Activated CD4-positive, alpha-beta T cell treated with anti-CD3 and anti-CD28 coated beads, Interleukin-2, amount 10 ng/mL, durations not matched to agents 24 days and 14 days (primary cell): ENCODE results near the gene C9orf78. TPM values are rescaled to one million over a fixed set of nuclear protein-coding genes. Genes with fewer than 3 reads are reported as not detected.

Experiments
- DNase-seq: peaks from one replicate; pipeline ENCODE4 v3.0.0; 2022
- H3K27ac Mint-ChIP-seq: one replicate; pipeline ENCODE4 v1.8.0; 2022; ENCODE audit warnings: mild to moderate bottlenecking, mixed read lengths
- H3K27me3 Mint-ChIP-seq: one replicate; pipeline ENCODE4 v1.8.0; 2022; ENCODE audit warnings: mixed read lengths
- H3K36me3 Mint-ChIP-seq: one replicate; pipeline ENCODE4 v1.8.0; 2022; ENCODE audit warnings: low read depth, mild to moderate bottlenecking, mixed read lengths
- H3K4me1 Mint-ChIP-seq: one replicate; pipeline ENCODE4 v1.8.0; 2021; ENCODE audit warnings: mixed read lengths
- H3K4me3 Mint-ChIP-seq: one replicate; pipeline ENCODE4 v1.8.0; 2022; ENCODE audit warnings: mild to moderate bottlenecking, moderate library complexity, mixed read lengths
- H3K9me3 Mint-ChIP-seq: one replicate; pipeline ENCODE4 v1.8.0; 2021; ENCODE audit warnings: mixed read lengths
- intact Hi-C: fragments of 100-400 bp; cut with micrococcal nuclease; formaldehyde crosslinking; loops from one replicate; pipeline ENCODE4 v1.15.1; 2023
- total RNA-seq: library from RNA; stranded (reverse); gene quantifications from 2 replicates; pipeline ENCODE4 v1.2.3, GENCODE V29; 2022

C9orf78 gene
- 59.9 and 60.9 TPM in 2 replicates for total RNA-seq

GRCh38 chr9:129835128-129835859 lies at the start of gene C9orf78, which contains the start of gene USP20:
TSS of gene C9orf78 (minus strand) at chr9:129835275. CDS start at chr9:129835221, 54 bp downstream.
TSS of gene USP20 (plus strand) at chr9:129835458. CDS start at chr9:129852556, 17,098 bp downstream.
- peaks cover 50% of the 10 kb centered on the region for H3K4me1 Mint-ChIP-seq
- H3K4me3 Mint-ChIP-seq, result peak within 1 kb of the TSS; percentile 93
- intact Hi-C loops, result loop anchor here (1.0 kb wide), 3 partner anchors 11 to 49 kb away; partner anchors contain the start of gene TOR1A
- peaks cover 40% of the 10 kb centered on the region for H3K36me3 Mint-ChIP-seq
- DNase-seq, result peak; percentile 99
- H3K9me3 Mint-ChIP-seq, result no peaks in the 10 kb centered on the region
- peak within 1 kb of the TSS; percentile 95 for H3K27ac Mint-ChIP-seq
- H3K27me3 Mint-ChIP-seq, result no peaks in the 10 kb centered on the region

- peaks cover 36% of the 10 kb centered on the region for H3K36me3 Mint-ChIP-seq
- H3K4me1 Mint-ChIP-seq, result peaks cover 51% of the 10 kb centered on the region
- peak; percentile 99 for DNase-seq
- H3K27me3 Mint-ChIP-seq, result no peaks in the 10 kb centered on the region
- intact Hi-C loops, result loop anchor here (1.0 to 10.0 kb wide), 6 partner anchors 16 to 1393 kb away; partner anchors contain the start of genes C9orf78, FAM78A, TOR1A and USP20
- H3K4me3 Mint-ChIP-seq, result peak overlapping the region; percentile 83
- H3K9me3 Mint-ChIP-seq, result no peaks in the 10 kb centered on the region
- H3K27ac Mint-ChIP-seq, result peak overlapping the region; percentile 98
These were observed 49.3 kb upstream of the C9orf78 start for GRCh38 chr9:129884220-129885017.

GRCh38 chr9:129881547-129882324 lies 46.7 kb upstream of the C9orf78 start:
- H3K9me3 Mint-ChIP-seq, result no peaks in the 10 kb centered on the region
- intact Hi-C loops, result loop anchor here (10.0 kb wide), 1 partner anchor 353 kb away; no protein-coding TSS in a partner anchor
- no peak overlapping the region for H3K4me3 Mint-ChIP-seq
- H3K36me3 Mint-ChIP-seq, result peaks cover 28% of the 10 kb centered on the region
- no peaks in the 10 kb centered on the region for H3K27me3 Mint-ChIP-seq
- no peak for DNase-seq
- no peak overlapping the region for H3K27ac Mint-ChIP-seq
- H3K4me1 Mint-ChIP-seq, result peaks cover 26% of the 10 kb centered on the region

GRCh38 chr9:129880654-129881546 lies 45.8 kb upstream of the C9orf78 start:
- DNase-seq, result no peak
- Mint-ChIP-seq H3K36me3 (peaks cover 30% of the 10 kb centered on the region), H3K27me3 (no peaks in the 10 kb centered on the region), H3K9me3 (no peaks in the 10 kb centered on the region), H3K27ac (no peak overlapping the region), H3K4me1 (peaks cover 22% of the 10 kb centered on the region), H3K4me3 (no peak overlapping the region)
- intact Hi-C loops, result loop anchor here (10.0 kb wide), 1 partner anchor 354 kb away; no protein-coding TSS in a partner anchor

- no peak overlapping the region for H3K27ac Mint-ChIP-seq
- H3K36me3 Mint-ChIP-seq, result peaks cover 26% of the 10 kb centered on the region
- no peak for DNase-seq
- H3K27me3 Mint-ChIP-seq, result no peaks in the 10 kb centered on the region
- no peaks in the 10 kb centered on the region for H3K9me3 Mint-ChIP-seq
- H3K4me3 Mint-ChIP-seq, result no peak overlapping the region
- intact Hi-C loops, result loop anchor here (10.0 kb wide), 1 partner anchor 355 kb away; no protein-coding TSS in a partner anchor
- H3K4me1 Mint-ChIP-seq, result peaks cover 16% of the 10 kb centered on the region
These were observed 45.0 kb upstream of the C9orf78 start for GRCh38 chr9:129879991-129880653.

GRCh38 chr9:129879103-129879699 lies 44.1 kb upstream of the C9orf78 start:
- H3K4me1 Mint-ChIP-seq, result peaks cover 10% of the 10 kb centered on the region
- intact Hi-C loops, result no loop called here
- DNase-seq, result no peak
- H3K36me3 Mint-ChIP-seq, result peaks cover 27% of the 10 kb centered on the region
- H3K9me3 Mint-ChIP-seq, result no peaks in the 10 kb centered on the region
- H3K27me3 Mint-ChIP-seq, result no peaks in the 10 kb centered on the region
- H3K27ac Mint-ChIP-seq, result no peak overlapping the region
- H3K4me3 Mint-ChIP-seq, result no peak overlapping the region

- no peaks in the 10 kb centered on the region for H3K9me3 Mint-ChIP-seq
- H3K4me1 Mint-ChIP-seq, result peaks cover 3% of the 10 kb centered on the region
- H3K4me3 Mint-ChIP-seq, result no peak overlapping the region
- intact Hi-C loops, result no loop called here
- no peaks in the 10 kb centered on the region for H3K27me3 Mint-ChIP-seq
- no peak overlapping the region for H3K27ac Mint-ChIP-seq
- peaks cover 32% of the 10 kb centered on the region for H3K36me3 Mint-ChIP-seq
- no peak for DNase-seq
These were observed 43.2 kb upstream of the C9orf78 start for GRCh38 chr9:129878291-129878690.

GRCh38 chr9:129876815-129877214 lies 41.7 kb upstream of the C9orf78 start:
- H3K27ac Mint-ChIP-seq, result peak overlapping the region; percentile 45
- H3K4me3 Mint-ChIP-seq, result no peak overlapping the region
- intact Hi-C loops, result no loop called here

GRCh38 chr9:129875687-129876395 lies 40.8 kb upstream of the C9orf78 start:
- Mint-ChIP-seq H3K4me3 (no peak overlapping the region), H3K4me1 (peaks cover 10% of the 10 kb centered on the region), H3K27me3 (no peaks in the 10 kb centered on the region), H3K27ac (no peak overlapping the region), H3K9me3 (no peaks in the 10 kb centered on the region), H3K36me3 (peaks cover 35% of the 10 kb centered on the region)
- intact Hi-C loops, result no loop called here
- no peak for DNase-seq

More at GRCh38 chr9:129876815-129877214, 41.7 kb upstream of the C9orf78 start:
- H3K36me3 Mint-ChIP-seq, result peaks cover 31% of the 10 kb centered on the region
- H3K27me3 Mint-ChIP-seq, result no peaks in the 10 kb centered on the region
- no peak for DNase-seq
- H3K9me3 Mint-ChIP-seq, result no peaks in the 10 kb centered on the region
- peaks cover 5% of the 10 kb centered on the region for H3K4me1 Mint-ChIP-seq

- Mint-ChIP-seq H3K36me3 (peaks cover 35% of the 10 kb centered on the region), H3K9me3 (no peaks in the 10 kb centered on the region), H3K27me3 (no peaks in the 10 kb centered on the region), H3K4me3 (no peak overlapping the region), H3K27ac (no peak overlapping the region), H3K4me1 (peaks cover 16% of the 10 kb centered on the region)
- intact Hi-C loops, result no loop called here
- no peak for DNase-seq
These were observed 40.1 kb upstream of the C9orf78 start for GRCh38 chr9:129875181-129875611.

GRCh38 chr9:129874261-129875101 lies 39.4 kb upstream of the C9orf78 start:
- Mint-ChIP-seq H3K36me3 (peaks cover 35% of the 10 kb centered on the region), H3K4me3 (no peak overlapping the region), H3K4me1 (peaks cover 21% of the 10 kb centered on the region), H3K9me3 (no peaks in the 10 kb centered on the region), H3K27me3 (no peaks in the 10 kb centered on the region), H3K27ac (peak overlapping the region; percentile 37)
- DNase-seq, result no peak
- intact Hi-C loops, result no loop called here
